Colonic mucosa (tissue), 4 donors: ENCODE results near the gene NHLRC1. TPM values are rescaled to one million over a fixed set of nuclear protein-coding genes. Genes with fewer than 3 reads are reported as not detected.

Experiments
- DNase-seq: peaks from one replicate; pipeline ENCODE4 v3.0.0-alpha.2; 2020
- H3K27ac ChIP-seq: fragments of 200-600 bp; one replicate; pipeline ENCODE4 v1.8.0; 2021
- H3K27me3 ChIP-seq: fragments of 200-600 bp; one replicate; pipeline ENCODE4 v1.8.0; 2021
- H3K36me3 ChIP-seq: fragments of 200-600 bp; one replicate; pipeline ENCODE4 v1.8.0; 2021
- H3K4me1 ChIP-seq: fragments of 200-600 bp; one replicate; pipeline ENCODE4 v1.8.0; 2021; ENCODE audit warnings: mild to moderate bottlenecking
- H3K4me3 ChIP-seq: fragments of 200-600 bp; one replicate; pipeline ENCODE4 v1.8.0; 2021
- H3K9ac ChIP-seq, 2 donors: one replicate each; pipeline ENCODE4 v1.7.0; 2013; ENCODE audit warnings: control low read depth in 2 of 2, low read depth in 2 of 2, low read length in 2 of 2
- H3K9me3 ChIP-seq: fragments of 200-600 bp; one replicate; pipeline ENCODE4 v1.8.0; 2021
- CTCF ChIP-seq: fragments of 200-600 bp; IDR thresholded peaks from one replicate; pipeline ENCODE4 v1.8.0; 2022; ENCODE audit warnings: antibody characterized with exemption, mild to moderate bottlenecking
- intact Hi-C: fragments of 100-400 bp; cut with DNase I; formaldehyde crosslinking; loops from one replicate; pipeline ENCODE4 v1.14.1; 2022
- total RNA-seq, 2 donors: library from RNA; stranded (reverse); fragmentation: NEBNext Ultra II Directional in 1 of 2; extraction: Animal tissue kit (Norgen Biotek cat#: 25700) in 1 of 2; gene quantifications; one replicate each; pipeline ENCODE4 v1.2.1, GENCODE V29; 2021
- donor health status: healthy.
- donor health status: DM: no; HTN: no; CAD: no.
- donor health status: DM: no; HTN: no; CAD: no.

The NHLRC1 gene
- total RNA-seq, 2 donors from 2014 or later: 1.6 to 2.5 TPM

- no peak for TF ChIP-seq CTCF
- H3K9ac ChIP-seq: peak overlapping the region in 1 of 2 donors; percentile 34
- H3K27ac ChIP-seq: peak overlapping the region; percentile 68
- H3K4me3 ChIP-seq: no peak overlapping the region
- intact Hi-C loops: no loop called here
- H3K4me1 ChIP-seq: no peaks in the 10 kb centered on the region
- DNase-seq: peak; percentile 37
- no peaks in the 10 kb centered on the region for H3K27me3 ChIP-seq
- no peaks in the 10 kb centered on the region for H3K36me3 ChIP-seq
- no peaks in the 10 kb centered on the region for H3K9me3 ChIP-seq
Observed at GRCh38 chr6:18147160-18147559, 24.7 kb upstream of the NHLRC1 start.

GRCh38 chr6:18142591-18142861, 20.0 kb upstream of the NHLRC1 start:
- no peak for DNase-seq
- no peak overlapping the region for H3K4me3 ChIP-seq
- no peak overlapping the region for H3K27ac ChIP-seq
- TF ChIP-seq CTCF: no peak
- intact Hi-C loops: no loop called here
- H3K36me3 ChIP-seq: no peaks in the 10 kb centered on the region
- H3K4me1 ChIP-seq: peaks cover 3% of the 10 kb centered on the region
- H3K9me3 ChIP-seq: no peaks in the 10 kb centered on the region
- H3K27me3 ChIP-seq: no peaks in the 10 kb centered on the region
- H3K9ac ChIP-seq: no peak overlapping the region

GRCh38 chr6:18141805-18142590, 19.5 kb upstream of the NHLRC1 start:
- no peak overlapping the region for H3K9ac ChIP-seq
- H3K4me3 ChIP-seq: no peak overlapping the region
- H3K27me3 ChIP-seq: no peaks in the 10 kb centered on the region
- H3K9me3 ChIP-seq: no peaks in the 10 kb centered on the region
- intact Hi-C loops: no loop called here
- peak; percentile 40 for DNase-seq
- no peak for TF ChIP-seq CTCF
- H3K4me1 ChIP-seq: peaks cover 3% of the 10 kb centered on the region
- H3K27ac ChIP-seq: no peak overlapping the region
- H3K36me3 ChIP-seq: no peaks in the 10 kb centered on the region

- H3K27me3 ChIP-seq: no peaks in the 10 kb centered on the region
- no peaks in the 10 kb centered on the region for H3K36me3 ChIP-seq
- intact Hi-C loops: no loop called here
- DNase-seq: peak; percentile 66
- no peak overlapping the region for H3K4me3 ChIP-seq
- H3K27ac ChIP-seq: peak overlapping the region; percentile 41
- no peak overlapping the region for H3K9ac ChIP-seq
- H3K4me1 ChIP-seq: peaks cover 3% of the 10 kb centered on the region
- TF ChIP-seq CTCF: no peak
- no peaks in the 10 kb centered on the region for H3K9me3 ChIP-seq
Observed at GRCh38 chr6:18139935-18140621, 17.6 kb upstream of the NHLRC1 start.

GRCh38 chr6:18138906-18139305, 16.4 kb upstream of the NHLRC1 start:
- Histone ChIP-seq H3K4me1 (peaks cover 3% of the 10 kb centered on the region), H3K27ac (no peak overlapping the region), H3K4me3 (no peak overlapping the region), H3K9ac (no peak overlapping the region), H3K27me3 (no peaks in the 10 kb centered on the region), H3K9me3 (no peaks in the 10 kb centered on the region), H3K36me3 (no peaks in the 10 kb centered on the region)
- TF ChIP-seq CTCF: no peak
- intact Hi-C loops: no loop called here
- DNase-seq: no peak
